Right ventricle myocardium superior (tissue), 1 donor: ENCODE measurements around the gene PPP2R2C. TPM values are rescaled to one million over a fixed set of nuclear protein-coding genes. Genes with fewer than 3 reads are reported as not detected.

Experiments
- ATAC-seq: fragments of 200-7000 bp; cut with Tn5 transposase; one replicate; pipeline ENCODE4 v1.9.1; 2020; ENCODE audit warnings: mild to moderate bottlenecking; ENCODE audit not compliant: poor library complexity
- DNase-seq: peaks from one replicate; pipeline ENCODE4 v3.0.0-alpha.2; 2020
- intact Hi-C: fragments of 100-400 bp; cut with DNase I; formaldehyde crosslinking; loops from one replicate; pipeline ENCODE4 v1.11.2; 2022
- total RNA-seq: library from RNA; stranded (reverse); fragmentation: NEBNext Ultra II Directional; extraction: Animal tissue kit (Norgen Biotek cat#: 25700); gene quantifications from one replicate; pipeline ENCODE4 v1.2.1, GENCODE V29; 2021
- donor health status: DM: no; HTN: yes; CAD: no; lungs with severe emphysema.

PPP2R2C gene
- total RNA-seq, 1 donor from 2014 or later, result 8.1 TPM

- DNase-seq (no peak), ATAC-seq (no peak)
- intact Hi-C loops, result no loop called here
Measured at GRCh38 chr4:6362896-6363295, 109.5 kb downstream of the PPP2R2C start.

GRCh38 chr4:6362243-6362885 lies 110.0 kb downstream of the PPP2R2C start:
- DNase-seq, result no peak
- intact Hi-C loops, result no loop called here
- no peak for ATAC-seq

GRCh38 chr4:6361076-6361784 lies 111.2 kb downstream of the PPP2R2C start:
- intact Hi-C loops, result no loop called here
- ATAC-seq (no peak), DNase-seq (no peak)

- no peak for ATAC-seq
- no peak for DNase-seq
- intact Hi-C loops, result no loop called here
Measured at GRCh38 chr4:6360385-6360784, 112.0 kb downstream of the PPP2R2C start.

- no peak for ATAC-seq
- DNase-seq, result no peak
- intact Hi-C loops, result no loop called here
Measured at GRCh38 chr4:6359536-6360308, 112.7 kb downstream of the PPP2R2C start.

GRCh38 chr4:6357476-6357875 lies 114.9 kb downstream of the PPP2R2C start:
- no peak for ATAC-seq
- intact Hi-C loops, result no loop called here
- no peak for DNase-seq

- no peak for DNase-seq
- intact Hi-C loops, result no loop called here
- no peak for ATAC-seq
Measured at GRCh38 chr4:6356076-6356560, 116.3 kb downstream of the PPP2R2C start.

- DNase-seq (no peak), ATAC-seq (no peak)
- intact Hi-C loops, result no loop called here
Measured at GRCh38 chr4:6355052-6355451, 117.4 kb downstream of the PPP2R2C start.

GRCh38 chr4:6354626-6355025 lies 117.8 kb downstream of the PPP2R2C start:
- intact Hi-C loops, result no loop called here
- DNase-seq (no peak), ATAC-seq (no peak)

GRCh38 chr4:6354119-6354518 lies 118.3 kb downstream of the PPP2R2C start:
- no peak for DNase-seq
- ATAC-seq, result no peak
- intact Hi-C loops, result no loop called here

- intact Hi-C loops, result no loop called here
- ATAC-seq (no peak), DNase-seq (no peak)
Measured at GRCh38 chr4:6352031-6352692, 120.3 kb downstream of the PPP2R2C start.

GRCh38 chr4:6351246-6352000 lies 121.0 kb downstream of the PPP2R2C start:
- no peak for DNase-seq
- intact Hi-C loops, result no loop called here
- ATAC-seq, result no peak

- ATAC-seq, result no peak
- intact Hi-C loops, result no loop called here
- no peak for DNase-seq
Measured at GRCh38 chr4:6350646-6351045, 121.8 kb downstream of the PPP2R2C start.

GRCh38 chr4:6349896-6350603 lies 122.4 kb downstream of the PPP2R2C start:
- DNase-seq (no peak), ATAC-seq (no peak)
- intact Hi-C loops, result no loop called here

- no peak for ATAC-seq
- DNase-seq, result no peak
- intact Hi-C loops, result no loop called here
Measured at GRCh38 chr4:6348408-6348807, 124.0 kb downstream of the PPP2R2C start.

- DNase-seq (no peak), ATAC-seq (no peak)
- intact Hi-C loops, result no loop called here
Measured at GRCh38 chr4:6347511-6348045, 124.8 kb downstream of the PPP2R2C start.

- DNase-seq (no peak), ATAC-seq (no peak)
- intact Hi-C loops, result no loop called here
Measured at GRCh38 chr4:6346373-6347110, 125.9 kb downstream of the PPP2R2C start.
